Suprapubic skin (tissue), 4 donors: ENCODE results near the gene ROR2. TPM values are rescaled to one million over a fixed set of nuclear protein-coding genes. Genes with fewer than 3 reads are reported as not detected.

ENCODE experiments used
- DNase-seq, 2 donors: peaks; one replicate each; pipeline ENCODE4 v3.0.0-alpha.2; 2019; ENCODE audit warnings: low spot score in 2 of 2
- H3K27ac ChIP-seq: fragments of 200-600 bp; sonication (generic); one replicate; pipeline ENCODE4 v1.5.1; 2019
- H3K27me3 ChIP-seq: fragments of 200-600 bp; sonication (generic); one replicate; pipeline ENCODE4 v1.5.1; 2019
- H3K36me3 ChIP-seq: fragments of 200-600 bp; sonication (generic); one replicate; pipeline ENCODE4 v1.5.1; 2019
- H3K4me1 ChIP-seq: fragments of 200-600 bp; sonication (generic); one replicate; pipeline ENCODE4 v1.5.1; 2019
- H3K4me3 ChIP-seq: fragments of 200-600 bp; sonication (generic); one replicate; pipeline ENCODE4 v1.5.1; 2019; ENCODE audit warnings: mild to moderate bottlenecking
- H3K9me3 ChIP-seq: fragments of 200-600 bp; sonication (generic); one replicate; pipeline ENCODE4 v1.5.1; 2019
- CTCF ChIP-seq, 2 donors: fragments of 200-600 bp in 1 of 2; fragments of 450-650 bp in 1 of 2; sonication (generic) in 1 of 2; IDR thresholded peaks; one replicate each; pipeline ENCODE4 v1.5.1; 2016 to 2019; ENCODE audit warnings: antibody characterized with exemption in 2 of 2, mild to moderate bottlenecking in 1 of 2, moderate library complexity in 1 of 2
- EP300 ChIP-seq: sonication (generic); formaldehyde crosslinking; IDR thresholded peaks from one replicate; pipeline ENCODE4 v1.6.1; 2017; ENCODE audit warnings: antibody characterized with exemption
- POLR2A ChIP-seq, 2 donors: fragments of 450-650 bp; IDR thresholded peaks; one replicate each; pipeline ENCODE4 v1.6.1; 2017; ENCODE audit warnings: antibody characterized with exemption in 2 of 2, mild to moderate bottlenecking in 2 of 2, moderate library complexity in 2 of 2
- POLR2AphosphoS5 ChIP-seq, 3 donors: sonication (generic); formaldehyde crosslinking; IDR thresholded peaks; one replicate each; pipeline ENCODE4 v1.6.1; 2017; ENCODE audit warnings: antibody characterized with exemption in 3 of 3
- WGBS: methylation state at CpG from one replicate; pipeline ENCODE4 v1.1.5; 2018; 5-methylcytosine and 5-hydroxymethylcytosine counted together
- total RNA-seq, 4 donors: library from RNA; depleted of rRNA; stranded (reverse); fragments of >200 nt; gene quantifications; one replicate each; pipeline ENCODE4 v1.1.0, GENCODE V29; 2016

ROR2 gene
- total RNA-seq, 4 donors from 2014 or later = 3.3 to 7.3 (median 5.0) TPM

GRCh38 chr9:91879231-91879630 is 70.8 kb downstream of the ROR2 start:
- TF ChIP-seq POLR2A (IDR thresholded peaks at IDR 0.05) (no peak), CTCF (IDR thresholded peaks at IDR 0.05) (no peak), EP300 (no peak), POLR2AphosphoS5 (IDR thresholded peaks at IDR 0.05) (no peak)
- Histone ChIP-seq H3K9me3 (no peaks in the 10 kb centered on the region), H3K4me3 (no peak overlapping the region), H3K27ac (no peak overlapping the region), H3K36me3 (no peaks in the 10 kb centered on the region), H3K27me3 (no peaks in the 10 kb centered on the region), H3K4me1 (no peaks in the 10 kb centered on the region)
- no peak for DNase-seq
- 97% methylated on average over 1 of the region's 1 CpG for WGBS

GRCh38 chr9:91873637-91874051 is 76.4 kb downstream of the ROR2 start:
- Histone ChIP-seq H3K27me3 (no peaks in the 10 kb centered on the region), H3K4me1 (no peaks in the 10 kb centered on the region), H3K9me3 (no peaks in the 10 kb centered on the region), H3K27ac (no peak overlapping the region), H3K4me3 (no peak overlapping the region), H3K36me3 (no peaks in the 10 kb centered on the region)
- DNase-seq = no peak
- WGBS = 75% methylated on average over 6 of the region's 6 CpGs
- TF ChIP-seq CTCF (IDR thresholded peaks at IDR 0.05) (no peak), POLR2A (IDR thresholded peaks at IDR 0.05) (no peak), POLR2AphosphoS5 (IDR thresholded peaks at IDR 0.05) (peak in 1 of 3 donors; percentile 26), EP300 (peak; percentile 91)

- Histone ChIP-seq H3K4me1 (no peaks in the 10 kb centered on the region), H3K4me3 (no peak overlapping the region), H3K36me3 (no peaks in the 10 kb centered on the region), H3K27ac (no peak overlapping the region), H3K27me3 (no peaks in the 10 kb centered on the region), H3K9me3 (no peaks in the 10 kb centered on the region)
- TF ChIP-seq POLR2AphosphoS5 (IDR thresholded peaks at IDR 0.05) = no peak
- TF ChIP-seq POLR2A (IDR thresholded peaks at IDR 0.05) = no peak
- TF ChIP-seq CTCF (IDR thresholded peaks at IDR 0.05) = no peak
- no peak for TF ChIP-seq EP300
- WGBS = 72% methylated on average over 5 of the region's 5 CpGs
- DNase-seq = no peak
Measured at GRCh38 chr9:91868732-91869391, 81.2 kb downstream of the ROR2 start.

GRCh38 chr9:91867740-91868139 is 82.3 kb downstream of the ROR2 start:
- no peak for TF ChIP-seq EP300
- TF ChIP-seq CTCF (IDR thresholded peaks at IDR 0.05) = no peak
- no peak for TF ChIP-seq POLR2A (IDR thresholded peaks at IDR 0.05)
- TF ChIP-seq POLR2AphosphoS5 (IDR thresholded peaks at IDR 0.05) = no peak
- no peak overlapping the region for H3K27ac ChIP-seq
- no peaks in the 10 kb centered on the region for H3K4me1 ChIP-seq
- no peak overlapping the region for H3K4me3 ChIP-seq
- H3K9me3 ChIP-seq = no peaks in the 10 kb centered on the region
- DNase-seq = no peak
- 76% methylated on average over 6 of the region's 6 CpGs for WGBS
- H3K36me3 ChIP-seq = no peaks in the 10 kb centered on the region
- H3K27me3 ChIP-seq = no peaks in the 10 kb centered on the region

DNA sequence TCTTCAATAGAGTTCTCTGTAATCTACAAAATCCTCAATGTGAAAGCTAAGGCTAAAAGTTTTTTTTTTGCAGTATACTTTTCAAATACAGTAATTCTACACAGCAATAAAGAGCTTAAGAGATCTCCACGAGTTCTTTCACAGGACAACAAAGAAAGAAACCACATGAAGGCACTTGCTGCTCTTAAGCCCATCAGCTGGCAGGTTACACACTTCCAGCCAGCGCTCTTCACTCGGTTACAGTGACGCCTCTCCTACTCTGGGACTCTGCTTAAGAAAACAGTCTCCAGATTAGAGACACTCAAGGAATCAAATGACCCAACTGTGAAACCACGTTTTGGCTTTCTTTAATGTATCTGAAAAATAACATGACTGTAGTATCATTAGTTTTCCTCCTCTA is 85.0 kb downstream of the ROR2 start:
- WGBS = 35% methylated on average over 5 of the region's 5 CpGs

More for the DNA sequence above, 85.0 kb downstream of the ROR2 start:
- H3K4me3 ChIP-seq = no peak overlapping the region
- no peak overlapping the region for H3K27ac ChIP-seq
- DNase-seq = no peak
- TF ChIP-seq POLR2A (IDR thresholded peaks at IDR 0.05) (no peak), EP300 (no peak), CTCF (IDR thresholded peaks at IDR 0.05) (no peak), POLR2AphosphoS5 (IDR thresholded peaks at IDR 0.05) (no peak)
- no peaks in the 10 kb centered on the region for H3K4me1 ChIP-seq
- H3K9me3 ChIP-seq = no peaks in the 10 kb centered on the region
- no peaks in the 10 kb centered on the region for H3K27me3 ChIP-seq
- no peaks in the 10 kb centered on the region for H3K36me3 ChIP-seq
